Measurements from ENCODE around the gene RETSAT.
"Not testable (repeated sequence)": the region's sequence is repeated elsewhere in the genome, so short reads cannot be mapped to it uniquely, and the experiment has no call there.

The RETSAT gene

DNA sequence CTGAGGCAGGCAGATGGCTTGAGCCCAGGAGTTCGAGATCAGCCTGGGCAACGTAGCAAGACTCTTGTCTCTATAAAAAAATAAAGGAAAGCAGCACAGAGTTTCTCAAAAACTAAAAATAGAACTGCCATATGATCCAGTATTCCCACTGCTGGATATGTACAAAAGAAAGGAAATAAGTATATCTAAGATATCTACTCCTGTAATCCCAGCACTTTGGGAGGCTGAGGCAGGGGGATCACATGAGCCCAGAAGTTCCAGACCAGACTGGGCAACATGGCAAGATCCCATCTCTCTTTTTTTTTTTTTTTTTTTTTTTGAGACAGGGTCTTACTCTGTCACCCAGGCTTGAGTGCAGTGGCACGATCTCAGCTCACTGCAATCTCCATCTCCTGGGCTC lies 24.6 kb downstream of the RETSAT start:
- not testable (repeated sequence) for DNase-seq

DNA sequence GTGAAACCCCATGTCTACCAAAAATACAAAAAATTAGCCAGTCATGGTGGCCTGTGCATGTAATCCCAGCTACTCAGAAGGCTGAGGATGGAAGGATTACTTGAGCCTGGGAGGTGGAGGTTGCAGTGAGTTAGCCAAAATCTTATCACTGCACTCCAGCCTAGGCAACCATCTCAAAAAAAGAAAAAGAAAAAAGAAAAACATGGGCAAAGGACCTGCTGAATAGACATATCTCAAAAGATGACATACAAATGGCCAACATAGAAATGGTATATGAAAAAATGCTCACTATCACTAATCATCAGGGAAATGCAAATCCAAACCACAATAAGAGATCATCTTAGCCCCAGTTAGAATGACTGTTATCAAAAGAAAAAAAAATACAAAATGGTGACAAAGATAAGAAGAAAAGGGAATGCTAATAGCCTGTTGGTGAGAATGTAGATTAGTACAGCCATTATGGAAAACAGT lies 25.1 kb downstream of the RETSAT start:
- DNase-seq = peak; percentile 55

GRCh38 chr2:85327822-85328617 lies 26.3 kb downstream of the RETSAT start, which contains the start of gene TGOLN2:
TGOLN2 (minus strand) TSS chr2:85327989; CDS start chr2:85327962, 27 bp downstream.
- peak; percentile 98 for DNase-seq

- peak; percentile 65 for DNase-seq
These were observed 27.0 kb downstream of the RETSAT start for GRCh38 chr2:85327160-85327821.

- no peak for DNase-seq
These were observed 27.7 kb downstream of the RETSAT start for GRCh38 chr2:85326406-85327159.

GRCh38 chr2:85325466-85325811 lies 28.9 kb downstream of the RETSAT start:
- no peak for DNase-seq

- no peak for DNase-seq
These were observed 29.5 kb downstream of the RETSAT start for GRCh38 chr2:85324639-85325465.

DNA sequence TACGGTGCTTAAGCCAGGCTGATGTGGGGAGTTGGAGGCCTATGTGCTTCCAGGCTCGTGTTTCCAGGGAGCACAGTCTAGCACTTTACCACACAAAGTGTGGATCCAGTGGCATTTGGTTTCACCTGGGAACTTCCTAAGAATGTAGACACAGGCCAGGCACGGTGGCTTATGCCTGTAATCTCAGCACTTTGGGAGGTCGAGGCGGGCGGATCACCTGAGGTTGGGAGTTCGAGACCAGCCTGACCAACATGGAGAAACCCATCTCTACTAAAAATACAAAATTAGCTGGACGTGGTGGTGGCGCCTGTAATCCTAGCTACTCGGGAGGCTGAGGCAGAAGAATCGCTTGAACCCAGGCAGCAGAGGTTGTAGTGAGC lies 30.4 kb downstream of the RETSAT start:
- DNase-seq = not testable (repeated sequence)

DNA sequence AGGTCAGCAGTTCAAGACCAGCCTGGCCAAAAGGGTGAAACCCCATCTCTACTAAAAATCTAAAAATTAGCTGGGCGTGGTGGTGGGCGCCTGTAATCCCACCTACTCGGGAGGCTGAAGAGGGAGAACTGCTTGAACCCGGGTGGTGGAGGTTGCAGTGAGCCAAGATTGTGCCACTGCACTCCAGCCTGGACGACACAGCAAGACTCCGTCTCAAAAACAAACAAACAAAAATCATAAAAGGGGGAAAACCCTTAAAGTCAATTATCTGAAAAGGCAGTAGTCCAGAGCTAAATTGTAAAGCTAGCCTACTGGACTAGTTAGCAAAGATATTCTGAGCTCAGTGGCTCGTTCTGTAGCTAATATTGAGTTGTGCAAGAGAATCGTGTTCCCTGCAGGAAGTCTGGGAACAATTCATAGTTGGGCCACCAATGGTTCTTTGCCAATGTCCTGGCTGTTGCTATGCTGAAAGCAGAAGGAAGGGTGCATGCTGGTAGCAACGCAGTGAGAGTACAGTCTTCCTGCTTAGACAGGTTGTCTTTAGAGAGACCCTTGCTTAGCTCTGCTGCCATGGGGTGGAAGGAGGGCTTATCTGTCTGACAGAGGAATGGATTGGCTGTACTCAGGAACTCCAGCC lies 30.9 kb downstream of the RETSAT start:
- DNase-seq = no peak

DNA sequence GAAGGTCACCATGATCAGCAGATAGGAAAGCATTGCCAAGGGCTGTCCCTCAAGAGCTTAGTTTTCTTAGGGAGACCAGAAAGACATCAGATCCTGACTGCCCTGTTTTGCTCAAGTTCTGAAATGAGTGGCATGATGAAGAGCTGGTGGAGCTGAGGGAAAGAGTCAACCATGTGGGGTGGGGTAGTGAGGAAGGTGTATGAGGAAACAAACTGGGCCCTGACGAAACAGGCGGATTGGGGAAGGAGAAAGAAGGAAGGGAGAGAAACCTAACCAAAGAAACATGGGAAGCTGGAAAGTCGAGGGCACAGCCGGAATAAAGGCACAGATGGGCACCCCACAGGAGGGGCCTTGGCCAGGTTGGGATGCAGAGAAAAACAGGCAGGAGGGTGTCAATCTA lies 34.5 kb downstream of the RETSAT start:
- no peak for DNase-seq

DNA sequence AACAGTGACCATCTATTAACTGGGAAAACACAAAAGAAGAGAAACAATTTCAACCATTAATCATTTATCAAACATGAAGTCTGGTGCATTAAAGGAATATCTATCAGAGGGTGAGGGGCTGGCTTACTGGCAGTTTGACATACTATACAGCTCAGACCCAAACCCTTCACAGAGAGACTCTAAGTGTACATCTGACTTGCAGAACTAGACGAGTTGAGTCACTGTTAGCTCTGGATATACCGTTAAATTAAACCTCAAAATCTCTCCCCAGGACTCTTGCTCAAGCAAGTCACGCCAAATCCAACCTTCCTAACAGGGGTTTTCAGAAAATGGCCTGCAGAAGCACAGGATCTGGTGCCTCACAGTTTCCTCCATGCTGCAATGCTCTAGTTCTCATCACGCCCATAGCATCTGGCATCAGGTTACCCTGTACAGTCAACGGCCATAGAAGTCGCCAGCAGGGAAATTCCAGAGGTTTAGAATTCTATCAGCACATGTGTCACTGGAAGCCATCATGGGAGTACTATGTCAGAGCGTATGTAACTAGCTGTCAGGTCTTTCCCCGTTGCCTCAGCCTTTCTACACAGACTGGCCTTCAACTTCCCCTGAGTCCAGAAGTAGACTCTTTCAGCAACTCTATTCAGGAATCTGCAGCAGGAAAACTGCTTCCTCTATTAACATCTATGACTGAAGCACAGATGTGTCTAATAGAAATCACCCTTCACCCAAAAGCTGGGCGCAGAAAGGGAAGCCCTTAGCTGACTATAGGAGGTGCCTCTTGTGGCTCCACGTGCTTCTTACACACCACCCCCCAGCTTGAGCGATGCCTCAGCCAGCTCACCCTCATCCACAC lies 35.9 kb downstream of the RETSAT start:
- DNase-seq = no peak

DNA sequence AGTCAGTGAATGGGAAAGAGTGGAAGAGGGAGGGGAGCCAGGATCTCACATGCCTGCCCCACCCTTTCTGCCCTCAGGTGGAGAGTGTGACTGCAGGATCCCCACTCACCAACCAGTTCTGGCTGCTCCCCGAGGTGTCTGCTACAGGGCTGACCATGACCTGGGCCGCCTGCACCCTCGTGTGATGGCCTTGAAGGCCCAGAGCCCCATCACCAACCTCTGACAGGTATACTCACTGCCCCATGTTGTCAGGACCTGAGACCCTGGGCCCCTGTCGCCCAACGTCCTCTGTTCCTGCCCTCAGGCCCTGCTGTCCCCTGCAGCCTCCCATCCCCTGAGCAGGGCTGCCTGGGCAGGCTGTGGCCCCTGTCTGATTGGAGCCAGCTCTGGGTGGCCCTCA lies 38.4 kb downstream of the RETSAT start:
- DNase-seq = not testable (repeated sequence)

DNA sequence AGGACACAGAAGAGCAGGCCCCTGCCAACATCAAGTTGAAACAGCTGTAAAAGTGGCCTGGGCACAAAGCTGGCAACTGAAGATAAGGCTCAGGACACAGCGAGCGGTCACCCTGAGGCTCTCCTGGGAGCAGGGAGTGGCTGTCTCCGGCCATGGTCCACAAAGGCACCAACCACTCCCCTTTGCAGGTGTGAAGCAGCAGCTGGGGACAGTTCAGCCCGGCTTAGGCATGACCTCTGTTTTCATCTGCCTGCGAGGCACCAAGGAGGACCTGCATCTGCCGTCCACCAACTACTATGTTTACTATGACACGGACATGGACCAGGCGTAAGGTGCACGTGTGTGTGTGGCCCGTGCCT lies 39.5 kb downstream of the RETSAT start:
- DNase-seq = no peak

DNA sequence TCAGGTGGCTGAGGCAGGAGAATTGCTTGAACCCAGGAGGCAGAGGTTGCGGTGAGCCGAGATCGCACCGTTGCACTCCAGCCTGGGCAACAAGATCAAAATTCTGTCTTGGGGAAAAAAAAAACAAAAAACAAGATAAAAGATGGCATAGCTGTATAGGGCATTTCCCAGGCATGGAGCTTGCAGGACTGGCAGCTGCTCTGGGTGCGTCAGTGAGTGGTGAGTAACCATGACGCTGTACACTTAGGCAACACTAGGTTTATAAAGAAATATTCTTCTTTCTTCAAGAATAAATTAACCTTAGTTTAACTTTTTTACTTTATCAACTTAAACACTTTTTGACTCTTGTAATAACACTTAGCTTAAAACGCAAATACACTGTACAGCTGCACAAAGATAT lies 41.9 kb downstream of the RETSAT start:
- no peak for DNase-seq

GRCh38 chr2:85310330-85310729 lies 44.0 kb downstream of the RETSAT start:
- DNase-seq = no peak

DNA sequence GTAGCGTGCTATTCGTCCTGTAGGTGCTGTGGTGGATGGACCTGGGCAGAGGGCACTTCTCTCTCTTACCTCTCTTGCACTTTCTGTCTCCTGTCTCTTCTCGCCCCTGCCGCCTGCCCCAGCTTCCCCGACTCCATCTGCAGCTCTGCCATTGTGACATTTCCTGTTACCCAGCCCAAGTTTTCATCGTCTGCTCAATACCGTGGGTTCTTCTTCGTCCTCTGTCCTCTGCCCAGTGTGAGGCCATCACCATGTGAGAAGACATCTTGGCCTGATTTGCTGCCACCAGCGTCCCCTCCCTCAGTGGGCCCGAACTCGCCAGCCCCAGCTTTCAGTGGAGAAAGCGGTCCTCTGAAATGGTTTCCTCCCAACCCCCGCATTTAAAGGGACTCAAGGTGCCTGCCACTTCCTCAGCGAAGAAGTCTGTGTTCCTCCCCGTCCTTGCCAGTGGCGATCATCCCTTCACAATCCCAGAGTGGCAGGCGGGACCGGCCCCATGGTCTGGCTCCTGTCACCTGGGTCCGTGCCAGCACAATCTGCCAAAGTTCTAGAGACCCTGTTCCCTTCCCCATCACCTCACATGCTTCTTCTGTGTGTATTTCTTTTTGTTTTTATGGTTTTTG lies 44.5 kb downstream of the RETSAT start:
- DNase-seq = no peak

- peak; percentile 88 for DNase-seq
These were observed 45.3 kb downstream of the RETSAT start for GRCh38 chr2:85308896-85309555.

DNA sequence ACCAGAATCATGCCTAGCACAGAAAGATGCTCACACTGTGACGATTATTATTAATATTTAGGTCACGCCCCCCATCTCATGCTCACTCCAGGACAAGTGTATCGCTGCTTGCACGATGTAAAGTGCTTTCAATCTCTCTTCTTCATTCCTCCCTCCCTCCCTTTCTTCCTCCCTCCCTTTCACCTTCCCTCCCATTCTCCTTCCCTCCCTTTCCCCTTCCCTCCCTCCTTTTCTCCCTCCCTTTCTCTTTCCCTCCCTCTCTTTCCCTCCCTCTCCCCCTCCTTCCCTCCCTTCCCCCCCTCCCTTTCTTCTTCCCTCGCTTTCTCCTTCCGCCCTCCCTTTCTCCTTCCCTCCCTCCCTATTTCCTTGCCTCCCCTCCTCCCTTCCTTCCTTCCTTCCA lies 46.1 kb downstream of the RETSAT start:
- DNase-seq = no peak

- DNase-seq = no peak
These were observed 46.8 kb downstream of the RETSAT start for GRCh38 chr2:85307527-85307897.

GRCh38 chr2:85303780-85304531 lies 50.4 kb downstream of the RETSAT start:
- DNase-seq = no peak

Data from NCI-H82 (cell line).